Hepatocyte (in vitro differentiated cells): Measurements from ENCODE around the gene UBAP2L.

ENCODE experiments used
- CTCF ChIP-seq: fragments of 200-600 bp; sonication (generic); IDR thresholded peaks from 2 replicates; pipeline ENCODE4 v1.5.1; 2016; ENCODE audit warnings: antibody characterized with exemption, mild to moderate bottlenecking; ENCODE audit not compliant: poor library complexity
- EZH2 ChIP-seq: fragments of 200-600 bp; sonication (generic); IDR thresholded peaks from 2 replicates; pipeline ENCODE4 v1.6.1; 2016; ENCODE audit warnings: antibody characterized with exemption, mild to moderate bottlenecking, borderline replicate concordance
- EZH2phosphoT487 ChIP-seq: fragments of 200-600 bp; sonication (generic); IDR thresholded peaks from one replicate; pipeline ENCODE4 v1.6.1; 2018; ENCODE audit warnings: antibody characterized with exemption, mild to moderate bottlenecking, low read depth, moderate library complexity; ENCODE audit not compliant: unreplicated experiment, severe bottlenecking

- no peak for TF ChIP-seq CTCF
- TF ChIP-seq EZH2, result no peak
- TF ChIP-seq EZH2phosphoT487, result no peak
Observed at GRCh38 chr1:154318386-154318785, 97.6 kb downstream of the UBAP2L start.
